ENCODE measurements around the gene DPP9.
"Not testable (repeated sequence)": the region's sequence is repeated elsewhere in the genome, so short reads cannot be mapped to it uniquely, and the experiment has no call there.

Gene DPP9

DNA sequence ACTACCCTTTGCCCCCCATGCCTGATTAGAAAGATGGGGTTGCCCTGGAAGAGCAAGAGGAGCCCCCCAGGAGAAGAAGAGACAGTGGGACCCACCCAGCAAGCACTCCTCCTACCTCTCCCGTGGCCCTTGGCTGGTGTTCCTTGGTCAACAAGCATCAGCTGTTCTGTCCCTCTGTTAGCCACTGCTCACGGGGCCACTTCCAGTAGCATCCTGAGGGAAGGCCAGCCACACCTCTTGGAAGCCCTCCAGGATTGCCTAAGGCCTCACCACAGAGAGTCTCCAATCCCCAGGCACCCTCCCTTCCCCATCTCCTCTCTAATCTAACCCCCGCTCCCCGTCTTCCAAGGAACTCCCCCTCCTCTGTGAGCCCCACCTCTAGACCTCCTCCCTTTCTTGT, 15.1 kb upstream of the DPP9 start:
- DNase-seq = no peak

DNA sequence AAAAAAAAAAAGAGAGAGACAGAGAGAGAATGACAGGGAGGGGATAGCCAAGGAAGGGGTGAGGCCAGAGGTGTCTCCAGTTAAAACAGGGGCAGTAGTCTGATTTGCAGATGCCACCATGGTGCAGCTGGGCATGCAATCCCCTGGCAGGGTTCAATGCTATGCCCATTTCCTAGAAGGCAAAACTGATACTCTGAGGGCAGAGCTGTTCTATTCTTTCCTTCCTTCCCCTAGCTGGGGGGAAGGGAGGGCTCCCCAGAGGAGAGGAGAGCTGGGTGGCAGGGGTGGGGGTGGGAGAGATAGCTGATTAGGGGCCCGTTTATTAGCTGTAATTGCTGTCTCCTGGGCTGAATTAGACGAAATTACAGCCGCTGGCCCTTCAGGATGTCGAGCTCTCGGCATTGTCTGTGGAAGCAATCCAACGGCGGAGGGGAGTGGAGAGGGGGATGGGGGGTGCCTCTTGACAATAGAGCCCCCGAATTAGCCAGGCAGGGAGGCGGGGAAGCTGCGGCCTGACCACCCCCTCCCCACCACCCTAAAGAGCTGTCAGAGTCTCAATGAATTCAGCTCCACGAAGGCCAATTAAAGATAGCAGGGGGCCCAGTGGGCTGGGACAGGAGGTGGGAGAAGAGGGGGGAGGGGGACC, 14.4 kb upstream of the DPP9 start:
- no peak for DNase-seq

DNA sequence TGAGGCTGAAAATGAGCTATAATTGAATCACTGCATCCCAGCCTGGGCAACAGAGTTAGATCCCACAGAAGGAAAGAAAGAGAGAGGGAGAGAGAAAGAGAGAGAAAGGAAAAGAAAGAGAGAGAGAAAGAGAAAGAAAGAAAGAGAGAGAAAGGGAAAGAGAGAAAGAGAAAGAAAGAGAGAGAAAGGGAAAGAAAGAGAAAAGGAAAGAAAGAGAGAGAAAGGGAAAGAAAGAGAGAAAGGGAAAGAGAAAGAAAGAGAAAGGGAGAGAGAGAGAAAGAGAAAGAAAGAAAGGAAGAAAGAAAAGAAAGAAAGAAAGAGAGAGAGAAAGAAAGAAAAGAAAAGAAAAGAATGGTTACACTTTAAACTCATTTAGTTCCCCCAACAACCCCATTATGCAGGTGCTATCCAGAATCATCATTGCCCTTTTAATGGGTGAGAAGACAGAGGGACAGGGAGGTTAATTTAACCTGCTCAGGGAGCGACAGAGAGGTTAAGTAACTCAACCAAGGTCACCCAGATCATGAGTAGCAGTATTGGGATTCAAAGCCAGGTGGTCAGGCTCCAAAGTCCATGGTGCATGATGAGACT, 10.2 kb upstream of the DPP9 start:
- no peak for DNase-seq

DNA sequence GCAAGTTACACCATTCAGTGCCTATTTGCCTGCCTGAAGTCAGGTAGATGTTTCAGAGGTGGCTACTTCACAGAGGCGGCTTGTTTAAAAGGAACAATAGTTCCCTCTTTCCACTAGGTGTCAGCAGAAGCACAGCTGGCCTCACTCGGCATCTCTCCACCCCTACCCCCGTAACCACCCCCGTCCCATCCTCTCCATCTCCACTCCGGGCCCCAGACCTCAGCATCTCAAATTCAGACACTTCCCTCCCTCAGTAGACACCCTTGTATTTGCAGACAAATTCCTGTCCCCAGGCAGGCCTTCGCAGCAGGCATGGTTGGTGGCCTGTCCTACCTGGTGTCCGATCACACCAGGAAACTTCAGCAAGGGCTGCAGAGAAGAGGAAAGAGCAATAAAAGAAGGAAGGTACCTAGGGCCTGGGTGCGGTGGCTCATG, 9.1 kb upstream of the DPP9 start:
- DNase-seq = peak; percentile 39

DNA sequence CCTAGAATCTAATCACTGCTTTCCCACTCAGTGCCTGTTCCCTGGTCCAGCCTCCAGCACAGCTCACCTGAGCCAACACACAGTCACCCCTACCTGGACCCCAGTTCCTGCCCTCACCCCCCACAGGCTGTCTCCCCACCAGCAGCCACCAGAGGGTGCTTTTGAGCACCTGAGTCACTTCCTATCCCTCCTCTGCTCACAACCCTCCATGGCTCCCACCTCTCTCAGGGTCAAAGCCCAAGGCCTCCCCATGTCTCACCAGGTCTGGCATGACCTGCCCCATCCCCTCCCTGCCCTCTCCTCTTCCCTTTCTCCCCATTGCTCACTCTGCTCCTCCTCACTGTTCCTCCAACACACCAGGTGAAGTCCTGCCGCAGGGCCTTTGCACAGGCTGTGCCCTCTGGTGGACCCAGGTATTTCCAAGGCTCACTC, 7.1 kb upstream of the DPP9 start:
- DNase-seq = peak; percentile 47

DNA sequence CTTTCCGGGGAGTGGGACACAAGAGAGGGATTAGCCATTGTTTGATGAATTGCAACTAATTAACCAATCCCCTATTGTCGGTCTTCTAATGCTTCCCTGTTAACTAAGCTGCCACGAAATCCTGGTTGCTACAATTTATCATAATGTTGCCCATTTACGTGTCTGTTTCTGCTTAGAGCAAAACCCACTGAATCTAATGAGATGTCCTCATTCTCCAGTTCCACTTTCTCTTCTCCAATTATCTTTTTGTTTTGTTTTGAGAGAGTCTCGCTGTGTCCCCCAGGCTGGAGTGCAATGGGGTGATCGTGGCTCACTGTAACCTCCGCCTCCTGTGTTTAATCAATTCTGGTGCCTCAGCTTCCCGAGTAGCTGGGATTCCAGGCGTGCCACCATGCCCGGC, 5.2 kb upstream of the DPP9 start:
- DNase-seq = no peak

DNA sequence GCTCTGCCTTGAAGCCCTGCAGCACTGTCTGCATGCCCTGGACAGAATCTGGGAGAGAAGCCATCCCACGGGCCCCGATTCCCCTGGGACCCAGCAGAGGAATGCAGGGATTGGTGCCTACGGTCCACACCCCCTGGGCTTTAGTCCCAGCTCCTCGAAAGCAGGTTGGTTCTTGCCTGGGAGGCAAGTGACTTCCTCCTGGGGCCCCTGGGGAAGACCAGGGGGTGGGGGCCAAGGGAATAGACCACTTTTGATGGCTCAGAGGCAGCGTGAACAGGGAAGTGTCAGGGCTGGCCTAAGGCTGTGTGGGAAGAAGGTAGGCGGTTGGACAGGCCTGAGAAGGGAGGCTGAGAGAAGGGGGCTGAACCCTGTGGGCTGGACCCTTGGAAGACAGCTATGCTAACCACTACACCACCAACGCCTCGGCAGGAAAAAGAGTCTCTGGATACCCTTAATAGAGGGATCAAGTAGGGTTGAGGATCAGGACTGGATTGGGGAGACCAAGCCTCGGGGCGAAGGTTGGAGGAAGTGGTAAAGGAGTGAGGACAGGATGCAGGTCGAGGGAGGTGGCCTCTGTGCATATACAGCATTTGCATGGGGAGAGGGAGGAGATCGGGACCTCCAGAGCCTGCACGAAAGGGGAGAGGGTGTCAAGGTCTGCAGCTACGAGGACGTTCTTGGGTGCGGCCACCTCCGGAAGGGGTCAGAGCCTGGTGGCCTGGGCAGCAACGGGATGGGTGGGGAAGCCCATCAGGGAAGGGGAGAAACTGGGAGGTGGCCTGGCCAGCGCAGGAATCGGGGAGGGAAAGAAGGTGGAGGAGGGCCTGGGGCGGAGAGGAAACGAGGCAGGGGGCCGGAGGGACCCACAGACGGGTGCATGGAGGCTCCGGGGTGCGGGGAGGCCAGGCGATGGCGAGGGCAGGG, 709 bp downstream of the DPP9 start:
- no peak for DNase-seq

DNA sequence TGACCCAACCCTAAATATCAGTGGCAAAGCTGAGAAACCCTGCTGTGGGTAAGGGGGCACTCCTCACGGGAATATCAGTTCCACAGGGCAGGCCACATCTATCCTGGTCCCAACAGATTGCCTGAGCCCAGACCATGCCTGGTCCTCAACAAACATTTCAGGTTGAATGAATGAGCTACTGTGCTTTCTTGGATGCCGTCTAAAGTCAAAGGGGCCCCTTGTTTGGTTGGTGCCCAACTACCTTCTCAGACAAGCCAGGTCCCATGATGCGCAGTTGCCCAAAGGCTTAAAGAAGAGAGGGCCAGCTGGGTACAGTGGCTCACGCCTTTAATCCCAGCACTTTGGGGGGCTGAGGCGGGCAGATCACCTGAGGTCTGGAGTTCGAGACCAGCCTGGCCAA, 2.4 kb downstream of the DPP9 start:
- DNase-seq = no peak

DNA sequence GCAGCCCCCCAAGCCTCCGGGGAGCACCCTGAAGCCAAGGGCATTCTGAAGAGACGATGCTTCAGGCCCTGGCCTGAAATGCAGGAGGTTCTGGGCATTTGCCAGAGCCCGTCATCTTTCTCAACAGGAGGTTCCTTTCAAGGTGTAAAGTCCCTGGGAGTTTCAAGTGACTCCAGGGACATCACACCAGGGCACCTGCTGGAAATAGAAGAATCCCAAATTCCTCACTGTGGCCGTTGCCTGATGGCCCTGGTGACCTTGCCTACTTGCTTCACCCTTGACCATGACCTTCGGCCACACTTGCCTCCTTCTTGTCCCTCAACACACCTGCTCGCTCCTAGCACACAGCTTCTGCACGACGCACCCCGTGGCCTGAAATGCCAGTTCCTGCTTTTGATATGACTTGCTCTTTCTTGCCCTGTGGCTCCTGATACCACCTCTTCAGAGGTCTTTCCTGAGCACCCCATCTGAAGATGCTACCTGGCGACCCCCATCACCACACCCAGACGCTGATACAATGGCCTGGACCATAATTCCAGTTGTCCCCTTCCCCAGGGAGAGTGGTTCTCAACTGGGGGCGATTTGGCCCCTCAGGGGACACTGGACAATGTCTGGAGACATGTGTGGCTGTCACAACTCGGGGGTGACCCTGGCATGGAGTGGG, 3.5 kb downstream of the DPP9 start:
- no peak for DNase-seq

DNA sequence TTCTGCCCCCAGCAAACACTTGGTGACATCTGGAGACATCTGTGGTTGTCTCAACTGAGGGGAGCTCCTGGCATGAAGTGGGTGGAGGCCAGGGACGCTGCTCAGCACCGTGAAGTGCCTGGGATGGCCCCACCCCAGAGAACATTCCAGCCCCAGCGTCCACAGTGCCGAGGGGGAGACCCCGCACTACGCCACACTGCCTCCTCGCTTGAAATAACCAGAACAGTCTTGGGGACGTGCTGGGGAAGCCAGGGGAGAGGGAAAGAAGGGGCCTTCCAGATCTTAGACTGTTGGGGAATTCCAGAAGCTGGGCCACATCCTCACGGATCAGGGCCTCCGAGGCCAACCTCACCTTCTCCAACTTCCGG, 4.2 kb downstream of the DPP9 start:
- no peak for DNase-seq

DNA sequence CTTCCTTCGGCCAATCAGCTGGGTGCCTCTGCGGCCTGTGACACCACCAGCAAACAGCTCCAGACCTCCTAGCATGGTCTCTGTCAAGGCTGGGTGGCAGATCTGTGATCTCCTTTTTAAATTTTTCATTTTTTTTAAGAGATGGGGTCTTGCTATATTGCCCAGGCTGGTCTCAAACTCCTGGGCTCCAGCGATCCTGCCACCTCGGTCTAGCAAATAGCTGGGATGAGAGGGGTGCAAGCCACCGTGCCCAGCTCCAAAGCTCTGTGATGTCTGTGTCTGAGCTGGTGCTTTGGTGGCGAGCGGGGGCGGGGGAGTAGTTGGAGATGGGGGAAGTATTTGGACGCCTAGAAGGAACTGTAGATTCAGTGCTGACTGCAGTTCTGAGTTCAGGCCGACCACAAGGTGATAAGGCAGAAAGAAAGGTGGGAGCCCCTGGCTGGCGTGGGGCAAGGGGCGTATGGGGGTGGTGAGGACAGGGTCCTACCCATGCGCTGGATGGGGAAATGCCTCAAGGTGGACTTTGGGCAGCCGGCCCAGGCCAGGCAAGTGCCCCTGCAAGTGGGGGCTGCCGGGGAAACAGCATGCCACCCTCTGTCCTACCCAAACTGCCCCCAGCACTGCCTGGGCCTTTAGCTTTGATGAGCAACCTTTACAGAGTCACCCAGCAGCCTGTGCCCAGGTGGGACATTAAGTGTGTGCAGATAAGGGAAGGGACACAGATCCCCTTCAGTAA, 5.5 kb downstream of the DPP9 start:
- DNase-seq = no peak

DNA sequence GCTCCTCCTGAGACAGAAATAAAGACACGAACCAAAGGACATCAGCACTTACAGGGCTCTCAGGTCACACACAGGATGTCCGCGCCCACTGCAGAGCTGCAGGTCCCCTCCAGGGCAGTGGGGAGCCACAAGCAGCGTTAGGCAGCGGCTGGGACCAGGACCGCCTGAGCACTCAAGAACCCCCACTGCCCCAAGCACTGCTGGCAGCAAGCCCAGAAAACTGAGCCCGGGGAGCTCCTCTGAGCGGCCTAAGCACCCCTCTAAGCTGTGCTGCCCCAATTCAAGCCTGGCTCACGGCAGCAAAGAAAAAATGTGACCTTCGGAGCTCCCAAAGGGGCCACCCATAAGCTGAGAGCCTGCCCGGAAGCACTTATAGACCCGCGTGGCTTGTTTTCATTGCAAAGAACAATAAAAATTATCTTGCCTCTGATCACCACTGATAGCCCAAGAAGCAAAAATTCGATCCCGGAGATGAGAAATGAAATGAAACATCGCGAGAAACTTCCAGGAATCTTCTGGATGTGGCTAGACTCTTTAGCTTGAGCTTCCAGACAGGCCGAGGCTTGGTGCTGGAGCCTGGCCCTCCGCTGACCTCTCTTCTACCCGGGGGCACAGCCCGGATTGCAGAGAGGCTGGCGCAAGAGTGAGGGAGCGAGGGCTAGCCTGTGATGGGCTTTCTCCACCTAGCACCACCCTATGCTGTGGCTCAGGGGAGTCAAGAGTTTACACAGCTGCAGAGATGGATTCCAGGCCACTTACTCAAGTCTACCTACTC, 6.3 kb downstream of the DPP9 start:
- DNase-seq = no peak

DNA sequence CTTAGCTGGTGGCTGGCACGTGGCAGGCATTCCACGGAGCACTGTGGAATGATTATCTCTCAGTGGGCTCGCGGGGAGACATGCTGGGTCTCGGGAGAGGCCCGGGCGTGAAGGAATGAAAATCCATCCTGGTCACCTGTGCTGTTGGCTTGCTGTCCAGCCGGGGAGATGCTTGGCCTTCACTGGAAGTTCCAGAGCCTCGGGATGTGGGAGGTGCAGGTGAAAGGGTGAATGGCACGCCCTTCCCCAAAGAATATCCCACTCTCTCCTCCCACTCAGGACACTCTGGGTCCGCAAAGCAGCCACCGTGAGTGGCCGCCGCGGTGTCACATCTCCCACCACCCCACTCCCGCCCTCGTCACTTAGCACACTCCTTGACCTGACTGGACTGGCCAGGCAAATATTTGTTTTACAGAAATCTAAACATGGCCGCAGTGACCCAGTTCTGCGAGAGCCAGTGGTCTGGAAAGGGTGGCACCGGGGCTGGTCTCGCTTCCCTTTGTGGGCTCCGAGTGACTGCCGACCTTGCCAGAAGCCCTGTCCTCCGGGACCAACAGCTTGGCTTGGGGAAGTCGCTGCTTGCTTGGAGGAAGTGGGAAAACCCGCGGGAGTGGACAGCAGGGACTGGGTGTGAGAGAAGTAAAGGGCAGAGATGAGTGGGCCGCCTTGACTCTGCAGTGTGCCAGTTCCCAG, 8.0 kb downstream of the DPP9 start:
- no peak for DNase-seq

DNA sequence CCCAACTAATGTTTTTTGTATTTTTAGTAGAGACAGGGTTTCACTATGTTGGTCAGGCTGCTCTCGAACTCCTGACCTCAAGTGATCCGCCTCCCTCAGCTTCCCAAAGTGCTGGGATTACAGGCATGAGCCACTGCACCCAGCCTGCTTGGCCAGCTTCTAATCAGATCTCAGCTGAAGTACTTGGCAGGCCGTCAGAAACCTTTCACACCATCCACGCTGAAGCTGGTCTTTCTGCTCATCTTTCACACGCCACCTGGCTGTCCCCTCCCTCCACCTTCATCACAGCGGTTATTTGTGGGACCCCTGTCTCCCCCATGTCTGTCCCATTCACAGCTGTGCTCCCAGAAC, 8.5 kb downstream of the DPP9 start:
- not testable (repeated sequence) for DNase-seq

DNA sequence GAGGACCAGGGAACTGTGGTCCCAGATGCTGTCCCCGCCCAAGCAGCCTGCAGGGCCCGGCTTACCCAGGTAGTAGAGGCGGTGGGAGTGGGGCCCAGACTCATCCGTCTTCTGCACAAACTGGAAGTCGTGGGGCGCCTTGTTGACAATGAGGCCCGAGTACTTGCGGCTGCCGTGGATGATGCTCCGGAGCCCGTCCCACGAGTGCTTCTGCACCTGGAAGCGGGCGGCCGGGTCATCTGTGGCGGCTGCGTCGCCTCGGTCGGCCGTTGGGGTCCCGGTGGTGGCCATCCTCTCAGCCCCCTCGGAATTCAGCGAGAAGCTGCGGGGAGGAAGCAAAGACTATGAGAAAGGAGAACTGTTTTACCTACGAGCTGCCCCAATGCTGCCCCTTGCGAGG, 9.6 kb downstream of the DPP9 start:
- DNase-seq = no peak

DNA sequence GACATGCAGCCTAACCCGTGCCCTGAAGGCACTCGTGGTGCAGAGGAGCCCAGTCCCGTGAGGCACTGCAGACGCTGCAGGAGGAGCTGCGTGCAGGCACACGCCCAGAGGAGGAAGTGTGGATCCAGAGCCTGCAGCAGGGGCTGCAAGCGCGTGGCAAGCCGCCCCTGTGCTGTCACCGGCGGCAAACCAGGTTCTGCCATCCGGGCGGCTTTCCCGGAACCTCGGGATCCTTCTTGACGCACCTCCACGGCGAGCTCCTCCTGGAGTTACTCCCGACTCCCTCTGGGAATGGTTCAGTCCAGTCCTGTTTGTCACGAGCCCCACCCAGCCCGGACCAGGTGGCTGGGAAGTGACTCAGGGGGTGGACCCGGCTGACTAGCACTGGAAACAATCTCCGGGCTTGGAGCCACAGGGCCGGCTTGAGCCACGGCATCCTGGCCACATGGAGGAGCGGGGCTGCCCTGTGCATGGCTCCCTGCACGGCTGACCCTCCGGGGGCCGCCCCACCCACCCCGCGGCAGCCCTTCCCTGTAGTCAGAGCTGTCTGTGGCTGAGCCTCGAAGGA, 10.2 kb downstream of the DPP9 start:
- DNase-seq = no peak

DNA sequence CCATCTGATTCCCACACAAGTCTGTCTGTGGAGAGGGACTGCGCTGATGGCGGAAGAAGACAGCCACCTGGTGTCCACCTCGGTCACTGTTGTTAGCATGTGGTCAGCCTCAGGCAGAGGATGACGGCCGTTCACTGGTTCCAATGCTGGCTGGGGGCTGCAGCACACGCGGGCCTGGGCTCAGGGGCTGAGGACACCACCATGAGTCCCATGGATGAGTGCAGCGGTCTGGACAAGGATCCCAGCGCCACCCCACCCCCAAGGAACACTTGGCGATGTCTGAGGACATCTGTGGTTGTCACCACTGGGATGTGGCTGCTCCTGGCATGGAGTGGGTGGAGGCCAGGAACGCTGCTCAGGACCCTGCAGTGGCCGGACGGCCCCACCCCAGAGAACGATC, 10.9 kb downstream of the DPP9 start:
- DNase-seq = no peak

DNA sequence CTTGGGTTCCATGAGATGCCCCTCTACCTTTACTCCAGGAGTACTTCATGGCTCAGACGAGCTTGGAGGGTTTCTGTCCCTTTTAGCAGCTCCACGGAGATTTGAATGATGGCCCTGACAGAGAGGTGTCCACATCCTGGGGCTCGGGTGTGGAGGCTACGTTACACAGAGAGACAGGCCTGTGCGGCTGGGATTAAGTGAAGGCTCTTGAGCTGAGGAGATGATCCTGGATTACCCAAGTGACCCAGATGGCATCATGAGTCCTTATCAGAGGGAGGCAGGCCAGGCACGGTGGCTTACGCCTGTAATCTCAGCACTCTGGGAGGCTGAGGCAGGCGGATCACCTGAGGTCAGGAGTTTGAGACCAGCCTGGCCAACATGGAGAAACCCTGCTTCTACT, 12.4 kb downstream of the DPP9 start:
- no peak for DNase-seq

DNA sequence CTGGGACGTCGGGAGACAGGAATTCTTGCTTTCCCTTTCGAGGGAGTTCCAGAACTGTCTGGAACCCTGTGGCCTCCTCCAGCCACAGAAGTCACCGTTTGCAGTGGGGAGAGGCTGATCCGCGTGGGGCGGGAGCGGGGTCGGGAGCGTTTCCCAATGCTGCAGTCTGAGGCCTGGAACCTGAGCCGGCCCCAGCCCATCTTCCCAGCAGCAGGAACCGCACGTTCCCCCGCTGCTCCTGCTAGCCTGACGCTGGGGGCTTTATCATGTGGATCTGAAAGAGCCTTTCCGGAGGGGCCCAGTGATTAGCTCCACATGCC, 13.4 kb downstream of the DPP9 start:
- DNase-seq = no peak

DNA sequence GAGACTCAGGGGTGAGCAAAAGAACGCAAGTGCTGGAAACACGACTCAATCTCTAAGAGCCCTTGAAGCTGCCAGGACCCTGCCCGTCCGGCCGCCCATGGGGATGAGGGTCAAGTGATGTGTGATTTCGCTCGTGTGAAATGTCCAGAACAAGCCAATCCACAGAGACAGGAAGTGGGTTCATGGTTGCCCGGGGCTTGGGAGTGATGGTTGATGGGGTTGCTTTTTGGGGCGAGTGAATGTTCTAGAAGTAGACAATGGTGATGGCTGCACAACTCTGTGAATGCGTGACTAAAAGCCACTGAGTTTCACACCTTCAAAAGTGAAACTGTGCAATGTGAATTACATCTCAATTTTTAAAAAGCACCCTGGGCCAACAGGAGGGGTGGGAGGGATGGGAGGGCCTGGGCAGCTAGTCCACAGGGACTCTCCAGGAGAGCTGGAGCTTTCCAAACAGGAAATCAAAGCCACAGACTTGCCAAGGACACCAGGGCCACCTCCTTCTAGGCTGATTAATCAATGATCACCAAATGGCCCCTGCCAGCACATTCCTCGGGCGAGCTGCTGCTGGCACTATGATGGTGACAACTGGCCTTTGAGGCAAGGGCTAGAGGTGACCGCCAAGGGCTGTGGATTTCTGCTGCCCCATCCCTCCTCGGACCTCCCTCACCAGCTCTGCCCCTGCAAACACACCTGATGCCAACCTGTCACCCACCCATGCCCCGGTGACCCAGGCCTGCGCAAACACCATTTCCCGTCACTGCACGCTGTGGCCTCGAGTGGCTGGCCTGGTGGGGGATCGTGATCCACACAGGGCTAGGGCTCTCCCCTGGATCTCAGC, 14.0 kb downstream of the DPP9 start:
- DNase-seq = no peak

All from activated CD4-positive, alpha-beta T cell treated with anti-CD3 and anti-CD28 coated beads for 1 hour (primary cell).